Brain pericyte (primary cell): ENCODE data around the gene SH2B2.
"Not testable (repeated sequence)": the region's sequence is repeated elsewhere in the genome, so short reads cannot be mapped to it uniquely, and the experiment has no call there.

Experiments
- DNase-seq: peaks from one replicate; pipeline ENCODE4 v3.0.0-alpha.2; 2012; ENCODE audit warnings: low read depth, low spot score

SH2B2 gene

DNA sequence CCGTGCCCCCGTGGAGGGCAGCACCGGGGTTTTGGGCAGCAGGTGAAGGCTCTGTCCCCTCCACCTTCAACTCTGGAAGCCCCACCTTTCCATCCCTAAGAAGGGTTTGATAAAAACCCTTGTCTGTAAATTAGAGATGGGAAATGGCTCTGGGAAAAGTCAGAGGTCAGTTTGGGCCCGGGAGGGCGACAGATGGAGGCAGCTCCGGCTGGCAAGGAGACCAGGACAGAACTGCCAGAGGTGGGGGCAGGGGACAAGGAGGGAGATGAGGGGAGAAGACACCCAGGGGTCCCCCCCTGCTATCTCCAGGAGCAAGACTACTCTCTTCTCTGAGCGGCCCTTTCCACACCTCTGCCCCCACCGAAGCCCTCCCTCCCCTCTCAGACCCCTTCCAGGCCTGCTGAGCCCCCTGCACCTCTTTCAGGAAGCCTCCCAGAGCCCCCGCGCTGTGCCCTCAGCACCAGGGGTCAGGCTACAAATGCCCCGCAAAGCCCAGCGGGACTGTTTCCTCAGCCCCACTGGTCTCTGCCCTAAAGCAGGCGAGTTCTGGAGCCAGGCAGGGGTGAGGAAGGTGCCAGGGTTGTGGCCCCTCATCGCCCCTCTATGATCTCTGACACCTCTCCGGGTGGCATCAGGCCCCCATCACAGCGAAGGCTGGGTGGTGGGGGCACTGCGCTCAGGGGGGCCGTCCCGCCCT, 980 bp upstream of the SH2B2 start:
- DNase-seq = no peak

DNA sequence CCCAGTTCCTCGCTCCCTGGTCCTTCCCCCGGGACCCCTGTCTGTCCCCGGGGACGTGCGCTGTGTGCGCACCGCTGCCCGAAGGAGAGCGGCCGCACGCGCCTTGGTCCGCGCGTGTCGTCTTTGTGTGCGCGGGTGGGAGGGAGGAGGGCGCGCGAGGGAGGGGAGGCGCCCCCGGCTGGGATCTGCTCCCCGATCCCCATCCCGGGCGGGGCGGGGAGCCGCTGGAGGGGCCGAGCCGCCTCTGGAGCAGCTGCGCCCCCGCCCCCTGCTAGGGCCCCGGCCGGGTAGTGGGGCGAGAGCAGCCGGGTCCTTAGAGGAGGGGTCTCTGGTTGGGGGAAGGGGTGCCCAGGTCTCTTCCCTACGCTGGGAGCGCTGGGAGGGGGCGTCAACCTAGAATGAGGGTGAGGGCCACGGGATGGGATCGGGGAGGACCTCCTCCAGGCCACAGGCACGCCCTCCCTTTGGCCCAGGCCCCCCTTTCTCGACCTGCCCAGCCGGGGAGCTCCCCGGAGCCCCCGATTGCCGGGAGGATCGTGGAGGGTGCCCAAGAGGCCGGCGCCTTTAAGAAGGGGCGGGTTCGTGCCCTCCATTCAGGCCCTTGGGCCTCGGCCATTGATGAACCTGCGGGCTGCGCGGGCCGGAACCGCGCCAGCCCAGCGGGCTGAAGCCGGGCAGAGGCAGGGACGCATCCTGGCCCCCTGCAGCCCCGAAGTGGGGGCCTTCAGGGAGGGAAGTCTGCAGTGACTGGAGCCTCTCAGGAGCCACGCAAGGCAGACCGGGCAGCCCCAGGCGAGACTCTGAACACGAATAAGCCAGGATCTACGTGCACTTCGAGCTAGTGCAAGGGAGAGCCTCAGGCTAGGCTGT, 678 bp downstream of the SH2B2 start:
- DNase-seq = no peak

DNA sequence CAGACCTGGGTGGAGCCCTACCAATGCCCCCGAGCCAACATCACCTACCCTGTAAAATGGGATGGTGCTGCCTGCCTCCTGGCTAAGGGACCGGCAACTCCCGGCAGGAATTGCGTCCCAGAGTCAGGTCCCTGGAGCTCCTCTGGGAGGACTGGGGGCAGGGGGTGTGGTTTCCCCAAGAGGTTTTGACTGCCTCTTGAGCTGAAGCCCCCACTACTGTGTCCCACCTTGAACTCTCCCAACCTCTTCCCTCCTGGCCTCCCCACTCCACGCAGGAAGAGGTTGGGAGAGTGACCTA, 1.3 kb downstream of the SH2B2 start:
- DNase-seq = no peak

DNA sequence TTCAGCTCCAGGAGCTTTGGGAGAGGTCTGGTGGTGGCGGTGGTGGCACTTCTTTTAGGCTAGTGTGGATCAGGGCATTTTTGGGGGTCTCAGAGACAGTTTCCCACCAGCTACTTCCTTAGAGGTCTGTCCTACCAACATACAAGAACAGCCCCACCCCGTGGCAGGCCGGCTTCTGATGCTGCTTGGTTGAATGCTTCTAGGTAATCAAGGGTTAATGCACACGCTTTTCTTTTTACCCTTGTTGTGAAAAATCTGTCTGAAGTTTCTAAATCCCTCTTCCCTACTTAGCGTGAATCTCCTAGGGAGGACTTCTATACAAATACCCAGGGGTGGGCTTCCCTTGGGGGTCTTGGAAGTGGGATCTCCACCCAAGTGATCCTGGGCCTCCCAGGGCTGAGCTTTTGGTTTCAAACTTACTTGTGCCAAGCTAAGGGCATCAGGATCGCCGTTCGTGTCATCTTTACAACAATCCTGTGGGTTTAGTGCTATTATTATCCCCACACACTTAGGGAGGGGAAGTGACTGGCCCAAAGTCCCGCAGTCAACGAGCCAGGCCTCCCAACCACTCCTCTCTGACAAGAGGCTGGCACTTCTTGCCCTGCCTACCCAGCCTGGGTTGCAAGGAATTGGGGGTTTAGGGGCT, 1.7 kb downstream of the SH2B2 start:
- no peak for DNase-seq

DNA sequence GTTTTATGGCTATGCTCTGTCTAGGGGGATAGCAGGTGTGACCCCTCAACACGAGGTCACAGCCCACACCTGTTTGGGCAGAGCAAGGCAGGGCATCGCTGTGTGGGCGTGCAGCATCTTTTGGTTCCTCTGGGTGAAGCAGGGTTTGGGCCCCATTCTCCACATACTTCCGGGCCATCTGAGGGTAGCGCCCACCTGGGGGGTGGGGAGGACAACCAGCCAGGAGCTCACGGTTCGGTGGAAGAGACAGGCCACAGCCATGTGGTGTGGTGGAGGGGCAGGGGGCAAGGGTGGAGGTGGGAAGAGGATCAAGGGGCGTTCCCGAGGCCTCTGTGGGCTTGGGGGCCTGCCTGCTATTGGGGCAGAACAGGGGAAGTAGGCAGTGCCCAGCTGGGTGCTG, 2.4 kb downstream of the SH2B2 start:
- DNase-seq = no peak

DNA sequence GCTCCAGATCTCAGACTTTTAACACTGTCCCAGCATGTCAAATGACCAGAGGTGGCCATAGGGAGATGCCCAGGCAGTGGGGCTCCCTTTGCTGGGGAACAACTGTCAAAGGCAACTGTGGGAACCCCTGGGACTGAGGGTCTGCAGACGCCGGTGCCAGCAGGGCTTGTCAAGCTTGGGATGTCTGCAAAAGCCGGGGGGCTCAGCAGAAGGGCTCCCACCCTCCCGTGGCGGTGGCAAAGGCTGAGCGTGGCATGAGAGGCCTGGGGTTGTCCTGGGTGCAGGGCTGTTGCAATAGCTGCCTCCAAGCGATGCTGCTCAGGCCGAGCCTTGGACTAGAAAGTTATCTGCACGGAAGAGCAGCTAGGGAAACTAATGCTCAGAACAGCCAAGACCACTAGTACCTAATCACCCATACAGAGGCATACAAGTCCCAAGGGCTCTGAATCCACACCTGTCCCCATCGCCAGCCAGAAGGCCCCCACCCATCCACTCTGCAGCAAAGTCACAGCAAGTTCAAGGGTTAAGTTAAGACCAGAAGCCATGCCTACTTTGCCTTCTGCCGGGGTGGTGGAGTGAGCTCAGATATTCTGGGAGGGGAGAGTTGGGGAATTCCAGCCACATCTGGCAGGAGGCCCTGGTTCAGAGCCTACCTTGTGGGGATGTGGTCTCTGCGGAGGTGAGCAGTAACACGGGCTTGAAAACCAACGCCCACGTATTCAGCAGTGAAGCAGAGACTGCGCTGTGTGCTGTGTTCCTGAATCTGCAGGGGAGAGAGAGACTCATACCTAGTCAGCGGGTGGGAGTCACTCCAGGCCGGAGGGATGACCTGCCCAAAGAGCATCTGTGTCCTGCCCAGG, 4.6 kb downstream of the SH2B2 start:
- DNase-seq = no peak

DNA sequence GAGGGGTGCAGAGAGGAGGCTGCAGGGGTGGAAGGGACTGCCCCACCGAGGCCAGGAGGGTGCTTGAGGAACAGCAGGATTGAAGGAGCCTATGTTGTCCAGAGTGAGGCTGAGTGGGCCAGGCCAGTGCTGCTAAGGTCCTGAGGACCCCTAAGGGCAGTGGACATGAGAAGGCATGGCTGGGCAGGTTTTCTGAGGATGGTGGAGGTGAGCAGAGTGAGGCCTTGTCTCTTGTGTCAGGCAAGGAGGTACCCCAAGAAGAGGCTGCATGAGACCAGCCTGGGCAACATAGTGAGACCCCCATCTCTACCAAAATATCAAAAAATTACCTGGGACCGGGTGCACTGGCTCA, 5.2 kb downstream of the SH2B2 start:
- DNase-seq = no peak

DNA sequence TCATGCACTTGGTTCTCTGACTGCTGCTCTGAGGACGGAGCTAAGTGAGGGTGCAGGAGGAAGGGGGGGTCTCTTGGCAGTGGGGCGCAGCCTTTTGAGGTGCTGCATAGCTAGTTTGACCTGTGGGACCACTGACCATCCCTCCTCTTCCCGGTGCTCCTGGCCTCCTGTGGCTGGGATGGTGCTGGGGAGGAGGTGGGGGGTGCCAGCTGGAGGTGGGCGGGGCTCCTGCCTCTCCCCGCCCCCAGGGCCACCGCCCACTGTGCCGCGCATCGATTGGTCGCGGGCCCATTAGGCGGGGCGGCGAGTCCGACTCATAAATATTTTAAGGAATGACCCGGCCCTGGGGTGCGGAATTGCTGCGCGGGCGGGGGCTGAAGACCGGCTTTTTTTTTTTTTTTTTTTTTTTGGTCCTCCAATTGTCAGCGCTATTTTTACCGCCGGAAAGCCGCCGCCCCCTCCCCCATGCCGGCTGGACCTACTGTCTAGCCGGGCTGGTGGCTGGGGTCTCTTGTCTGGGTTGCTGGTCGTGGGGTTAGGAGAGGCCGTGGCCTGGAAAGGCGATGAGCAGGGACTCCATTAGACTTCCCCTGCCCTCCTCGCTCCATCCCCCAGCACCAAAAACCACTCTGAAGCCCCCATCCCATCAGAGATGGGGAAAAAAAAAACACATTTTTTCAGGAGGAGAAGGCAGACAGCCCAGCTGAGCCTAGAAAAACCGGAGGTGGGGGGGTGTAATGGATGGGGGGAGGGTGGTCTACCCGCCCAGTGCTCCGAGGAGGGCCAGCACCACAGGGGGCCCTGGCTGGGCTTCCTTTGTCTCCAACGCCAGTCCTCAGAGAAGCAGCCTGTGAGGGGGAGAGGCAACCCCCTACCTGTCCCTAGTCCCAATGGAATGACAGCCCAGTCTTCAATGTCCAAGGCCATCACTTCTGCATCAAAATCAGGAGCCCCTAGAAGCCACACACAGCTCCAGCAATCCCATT, 6.4 kb downstream of the SH2B2 start:
- no peak for DNase-seq

DNA sequence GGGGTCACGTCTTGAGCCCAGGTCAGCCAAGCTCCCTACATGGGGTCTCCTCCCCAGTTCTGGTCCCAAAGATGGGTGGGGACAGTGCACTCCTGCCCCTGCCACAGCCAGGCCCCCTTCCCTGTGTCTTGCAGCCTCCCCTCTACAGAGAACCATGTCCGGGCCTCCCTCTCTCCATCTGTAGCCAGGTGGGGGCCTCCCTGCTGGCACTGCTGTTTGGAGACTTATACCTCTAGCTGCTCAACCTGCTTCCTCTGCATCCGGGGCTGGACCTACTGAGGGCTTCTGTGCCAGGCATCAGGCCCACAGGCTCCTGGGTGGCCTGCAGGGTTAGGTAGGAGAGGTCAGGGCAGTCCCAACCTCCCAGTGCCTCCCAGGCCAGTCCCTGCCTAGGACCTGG, 7.9 kb downstream of the SH2B2 start:
- DNase-seq = no peak

DNA sequence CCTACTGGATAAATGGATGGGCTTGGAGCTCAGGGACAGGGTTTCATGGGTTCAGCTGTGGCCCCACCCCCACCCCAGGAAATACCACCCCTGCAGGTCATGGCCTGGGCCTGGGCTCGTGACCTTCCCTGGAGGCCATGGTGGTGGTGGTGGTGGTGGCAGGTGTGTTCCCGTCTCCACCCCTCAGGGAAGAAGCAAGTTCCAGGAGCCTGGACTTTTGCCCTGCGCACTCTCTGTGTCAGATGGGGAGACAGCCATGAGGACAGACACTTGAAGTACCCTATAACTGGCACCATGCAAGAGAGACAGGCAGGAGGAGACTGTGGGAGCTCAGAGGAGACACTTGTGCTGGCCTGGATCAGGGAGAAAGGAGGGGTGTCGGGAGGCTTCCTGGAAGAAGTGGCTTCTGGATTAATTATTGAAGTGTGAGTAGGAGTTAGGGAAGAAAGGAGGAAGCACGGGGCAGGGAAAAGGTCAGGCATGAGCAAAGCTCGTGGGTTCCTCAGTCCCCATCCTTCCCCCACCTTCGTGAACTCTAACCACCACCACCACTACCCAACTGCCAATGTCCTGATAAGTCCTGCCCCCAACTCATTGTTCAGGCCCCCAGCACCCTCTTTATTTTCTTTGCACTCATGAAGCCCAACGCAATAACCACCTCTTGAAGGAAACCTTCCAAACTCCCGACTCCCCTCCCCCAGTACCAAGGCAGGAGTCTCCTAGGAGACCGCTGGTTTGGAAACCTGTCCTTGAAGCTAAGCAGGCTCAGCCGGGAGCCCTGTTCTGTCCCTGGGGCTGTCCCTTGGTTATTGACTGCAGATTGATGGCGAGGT, 8.9 kb downstream of the SH2B2 start:
- DNase-seq = no peak

DNA sequence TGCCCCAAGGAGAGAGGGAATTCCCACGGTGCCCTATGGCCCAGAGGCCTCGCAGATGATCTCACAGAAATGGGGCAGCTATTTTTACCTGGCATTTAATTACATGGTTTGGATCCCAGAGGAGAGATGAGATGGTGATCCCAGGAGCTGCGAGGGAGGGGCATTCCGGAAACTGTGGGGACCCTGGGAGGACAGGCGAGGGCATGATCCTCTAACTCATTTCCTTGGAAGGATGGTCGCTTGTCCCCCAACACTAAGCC, 9.4 kb downstream of the SH2B2 start:
- DNase-seq = no peak

DNA sequence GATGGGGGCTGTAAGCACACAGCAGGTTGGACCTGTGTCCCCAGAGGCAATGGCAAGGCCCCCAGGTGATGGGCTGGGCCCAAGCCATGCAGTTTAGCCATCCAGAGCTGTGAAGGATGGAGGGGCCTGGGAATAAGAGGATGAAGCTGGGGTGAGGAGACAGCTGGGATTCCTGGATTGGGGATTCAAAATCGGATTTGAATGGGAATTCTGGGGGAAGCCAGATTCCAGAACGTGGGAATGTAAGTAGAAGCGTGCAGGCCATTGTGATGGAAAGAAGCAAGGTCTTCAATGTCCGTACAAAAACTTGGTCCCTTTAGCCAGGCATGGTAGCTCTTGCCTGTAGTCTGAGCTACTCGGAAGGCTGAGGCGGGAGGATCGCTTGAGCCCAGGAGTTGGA, 9.8 kb downstream of the SH2B2 start:
- no peak for DNase-seq

DNA sequence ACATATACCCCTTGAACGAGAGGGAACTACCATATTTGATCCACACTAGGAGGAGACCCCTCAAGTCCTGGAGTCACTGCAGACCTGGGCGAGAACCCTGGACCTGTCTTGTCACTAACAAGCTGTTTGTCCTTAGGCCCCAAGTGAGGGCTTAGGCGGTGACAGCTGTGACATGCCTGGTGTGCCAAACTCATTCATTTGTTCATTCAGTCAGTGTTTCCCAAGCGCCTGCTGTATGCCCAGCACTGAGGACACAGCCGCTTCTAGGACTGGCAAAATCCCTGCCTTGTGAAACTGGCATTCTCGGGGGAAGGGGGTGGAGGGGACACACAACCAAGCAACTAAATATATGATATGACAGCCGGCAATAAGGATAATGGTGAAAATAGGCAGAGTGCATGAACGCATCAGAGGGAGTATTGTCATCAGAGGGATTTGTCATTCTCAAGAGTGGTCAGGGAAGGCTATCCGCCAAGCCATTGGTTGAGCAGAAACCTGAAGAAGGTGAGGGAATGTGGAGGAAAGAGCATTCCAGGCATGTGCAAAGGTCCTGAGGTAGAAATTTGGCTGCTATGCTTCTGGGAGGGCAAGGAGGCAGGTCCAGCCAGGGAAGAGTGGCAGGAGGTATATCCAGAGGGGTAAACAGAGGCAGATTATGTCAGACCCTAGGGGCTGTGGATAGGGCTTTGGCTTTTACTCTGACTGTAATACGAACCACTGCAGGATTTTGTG, 11.0 kb downstream of the SH2B2 start:
- no peak for DNase-seq

DNA sequence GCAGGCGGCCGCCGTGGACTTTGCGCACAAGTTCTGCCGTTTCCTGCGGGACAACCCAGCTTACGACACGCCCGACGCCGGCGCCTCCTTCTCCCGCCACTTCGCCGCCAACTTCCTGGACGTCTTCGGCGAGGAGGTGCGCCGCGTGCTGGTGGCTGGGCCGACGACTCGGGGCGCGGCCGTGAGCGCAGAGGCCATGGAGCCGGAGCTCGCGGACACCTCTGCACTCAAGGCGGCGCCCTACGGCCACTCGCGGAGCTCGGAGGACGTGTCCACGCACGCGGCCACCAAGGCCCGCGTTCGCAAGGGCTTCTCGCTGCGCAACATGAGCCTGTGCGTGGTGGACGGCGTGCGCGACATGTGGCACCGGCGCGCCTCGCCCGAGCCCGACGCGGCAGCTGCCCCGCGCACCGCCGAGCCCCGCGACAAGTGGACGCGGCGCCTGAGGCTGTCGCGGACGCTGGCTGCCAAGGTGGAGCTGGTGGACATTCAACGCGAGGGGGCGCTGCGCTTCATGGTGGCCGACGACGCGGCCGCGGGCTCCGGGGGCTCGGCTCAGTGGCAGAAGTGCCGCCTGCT, 14.1 kb downstream of the SH2B2 start:
- DNase-seq = no peak

DNA sequence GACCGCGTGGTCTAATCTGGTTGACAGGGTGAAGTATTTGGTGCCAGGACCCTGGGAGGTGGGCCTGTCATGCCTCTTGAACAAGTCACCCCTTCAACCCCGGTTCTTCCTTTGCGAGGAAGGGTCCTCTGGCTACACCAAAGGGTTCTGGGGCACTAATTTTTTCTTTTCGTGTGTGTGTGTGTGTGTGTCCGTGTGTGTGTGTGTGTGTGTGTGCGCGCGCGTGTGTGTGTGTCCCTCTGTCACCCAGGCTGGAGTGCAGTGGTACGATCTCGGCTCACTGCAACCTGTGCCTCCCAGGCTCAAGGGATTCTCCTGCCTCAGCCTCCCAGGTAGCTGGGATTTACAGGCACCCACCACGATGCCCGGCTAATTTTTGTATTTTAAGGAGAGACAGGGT, 14.7 kb downstream of the SH2B2 start:
- not testable (repeated sequence) for DNase-seq

DNA sequence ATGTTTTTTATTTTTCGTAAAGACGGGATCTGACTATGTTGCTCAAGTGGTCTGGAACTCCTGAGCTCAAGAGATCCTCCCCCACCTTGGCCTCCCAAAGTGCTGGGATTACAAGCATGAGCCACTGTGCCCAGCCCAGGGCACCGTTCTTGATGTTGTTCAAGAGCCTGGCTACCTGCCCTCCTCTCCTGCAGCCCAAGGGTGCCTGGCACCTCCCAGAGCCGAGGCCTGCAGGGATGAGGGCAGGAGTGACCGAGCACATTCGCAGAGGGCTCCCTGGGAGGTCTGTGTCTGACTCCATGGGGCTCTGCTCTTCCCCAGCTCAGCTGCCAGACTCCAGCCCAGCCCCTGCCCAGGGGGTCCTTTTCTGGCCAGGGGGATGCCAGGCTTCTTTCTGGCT, 15.4 kb downstream of the SH2B2 start:
- no peak for DNase-seq

DNA sequence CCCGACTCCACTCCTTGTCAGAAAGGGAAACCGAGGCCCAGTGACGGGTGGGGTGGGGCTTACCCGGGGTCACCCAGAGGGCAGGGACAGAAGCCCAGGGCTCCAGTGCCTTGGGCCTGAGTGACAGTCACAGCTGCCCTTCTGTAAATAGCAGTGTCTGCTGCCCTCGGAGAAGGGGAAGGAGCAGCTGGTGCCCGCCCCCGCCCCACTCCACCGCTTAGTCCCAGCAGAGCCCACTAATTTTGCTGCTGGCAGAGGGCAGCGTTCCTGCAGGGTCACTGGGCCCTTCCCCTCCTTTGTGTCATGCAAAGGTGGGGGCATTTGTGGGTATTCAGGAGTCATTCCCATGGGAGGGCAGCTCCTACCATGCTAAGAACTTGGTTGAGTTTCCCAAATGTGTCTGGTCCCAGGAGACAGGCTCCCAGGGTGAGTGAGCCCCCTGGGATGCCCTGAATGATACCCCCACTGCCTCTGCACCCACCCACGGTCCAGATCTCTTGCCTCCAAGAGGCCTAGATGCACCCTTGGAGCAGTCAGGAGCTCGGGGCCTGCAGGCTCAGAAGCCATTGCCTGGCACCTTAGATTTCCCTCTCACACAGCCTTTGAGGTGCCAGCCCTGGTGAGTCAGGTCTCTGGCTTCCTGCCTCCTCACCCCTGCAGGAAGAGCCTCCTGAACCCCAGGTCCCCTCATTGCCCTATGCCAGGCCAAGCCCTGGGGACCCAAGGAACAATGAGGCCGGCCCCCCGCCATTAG, 17.2 kb downstream of the SH2B2 start:
- no peak for DNase-seq

DNA sequence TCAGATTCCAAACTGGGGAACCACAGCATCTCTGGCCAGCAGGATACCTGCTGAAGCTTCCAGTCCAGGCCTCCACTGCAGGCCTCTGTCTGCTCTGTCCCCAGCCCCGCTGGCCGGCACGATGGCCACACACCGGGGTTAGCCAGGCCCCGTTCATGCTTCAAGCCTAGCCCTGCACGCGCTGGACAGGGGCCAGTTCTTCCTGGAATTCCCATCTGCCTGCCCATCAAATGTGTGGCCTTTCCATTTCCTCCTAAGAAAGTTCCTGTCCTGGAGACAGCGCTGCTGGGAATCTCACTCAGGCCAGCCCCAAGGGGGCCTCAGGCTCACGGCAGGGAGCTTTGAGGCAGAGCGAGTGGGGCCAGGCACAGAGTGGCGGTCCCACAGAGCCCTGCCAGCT, 18.0 kb downstream of the SH2B2 start:
- peak; percentile 31 for DNase-seq
